Inferior parietal cortex (tissue), 1 donor: ENCODE measurements around the gene PCBD1.

Source experiments
- DNase-seq: peaks from one replicate; pipeline ENCODE4 v3.0.0-alpha.2; 2016; ENCODE audit errors: extremely low spot score

Gene PCBD1

GRCh38 chr10:70833601-70834000 is 54.8 kb downstream of the PCBD1 start:
- DNase-seq = no peak
